B cell (primary cell): ENCODE data around the gene PCYOX1L. TPM values are rescaled to one million over a fixed set of nuclear protein-coding genes. Genes with fewer than 3 reads are reported as not detected.

Experiments used
- ATAC-seq: fragments of 200-7000 bp; cut with Tn5 transposase; one replicate; pipeline ENCODE4 v1.10.0; 2021; ENCODE audit warnings: low read depth, mild to moderate bottlenecking, moderate number of reproducible peaks, moderate library complexity
- CTCF ChIA-PET: fragments of 350-600 bp; sonication (Branson Sonifier 250); formaldehyde crosslinking; loops from one replicate; lab custom pipeline; 2021; ENCODE audit warnings: antibody characterized with exemption, inconsistent platforms; lab: Charles Lee
- POLR2A ChIA-PET: fragments of 350-600 bp; sonication (Branson Sonifier 250); formaldehyde crosslinking; loops from one replicate; lab custom pipeline; 2021; ENCODE audit warnings: antibody characterized with exemption; lab: Charles Lee
- DNase-seq: peaks from one replicate; pipeline ENCODE4 v3.0.0; 2013
- H2AFZ ChIP-seq: 2 replicates; pipeline ENCODE4 v1.6.1; 2012; ENCODE audit warnings: mild to moderate bottlenecking, low read depth, low read length; ENCODE audit not compliant: insufficient read depth, poor library complexity, severe bottlenecking
- H3K27ac ChIP-seq, 2 donors: 1 replicate in 1 of 2; 2 replicates in 1 of 2; pipeline ENCODE4 v1.5.1; 2012 to 2013; ENCODE audit warnings: low read length in 2 of 2, mild to moderate bottlenecking in 2 of 2, moderate library complexity in 1 of 2
- H3K27me3 ChIP-seq, 4 experiments: fragments of 200-600 bp in 1 of 4; sonication (generic) in 1 of 4; replicated peaks in 1 of 4; 1 replicate in 2 of 4; 2 replicates in 2 of 4; pipeline versions ENCODE4 v1.6.1 to v1.7.0; 2013 to 2016; ENCODE audit warnings: low read length in 3 of 4, mild to moderate bottlenecking in 2 of 4, mixed read lengths in 1 of 4, moderate library complexity in 1 of 4; ENCODE audit not compliant: insufficient read depth in 4 of 4, control insufficient read depth in 3 of 4; ENCODE audit errors: control extremely low read depth in 1 of 4
- H3K36me3 ChIP-seq, 2 experiments: replicated peaks in 1 of 2; 1 replicate in 1 of 2; 2 replicates in 1 of 2; pipeline versions ENCODE4 v1.6.1 to v1.7.1; 2013; ENCODE audit warnings: low read length in 1 of 2; ENCODE audit not compliant: insufficient read depth in 2 of 2, control insufficient read depth in 1 of 2; ENCODE audit errors: control extremely low read depth in 1 of 2, extremely low read depth in 1 of 2
- H3K4me1 ChIP-seq, 2 donors: fragments of 200-600 bp in 1 of 2; sonication (generic) in 1 of 2; 1 replicate in 1 of 2; 2 replicates in 1 of 2; pipeline versions ENCODE4 v1.5.1 to v1.6.1; 2013 to 2017; ENCODE audit warnings: low read length in 2 of 2; ENCODE audit not compliant: control insufficient read depth in 2 of 2, insufficient read depth in 2 of 2
- H3K4me2 ChIP-seq: replicated peaks from 2 replicates; pipeline ENCODE3; 2012; ENCODE audit warnings: mild to moderate bottlenecking, low read depth, low read length; ENCODE audit not compliant: poor library complexity, severe bottlenecking
- H3K4me3 ChIP-seq, 5 experiments: fragments of 200-600 bp in 1 of 5; sonication (generic) in 1 of 5; 1 replicate in 3 of 5; 2 replicates in 2 of 5; pipeline versions ENCODE4 v1.5.1 to v1.7.0; 2011 to 2016; ENCODE audit warnings: low read length in 4 of 5, mild to moderate bottlenecking in 4 of 5, low read depth in 2 of 5, control low read depth in 1 of 5, moderate library complexity in 1 of 5; ENCODE audit not compliant: insufficient read depth in 1 of 5; ENCODE audit errors: control extremely low read depth in 1 of 5, extremely low read depth in 1 of 5
- H3K79me2 ChIP-seq: fragments of 200-600 bp; sonication (generic); one replicate; pipeline ENCODE4 v1.6.0; 2016; ENCODE audit warnings: low read length; ENCODE audit not compliant: control insufficient read depth, insufficient read depth
- H3K9ac ChIP-seq: fragments of 200-600 bp; sonication (generic); 2 replicates; pipeline ENCODE4 v1.6.1; 2017; ENCODE audit warnings: mild to moderate bottlenecking, low read length, moderate library complexity
- H3K9me3 ChIP-seq, 3 donors: one replicate each; pipeline versions ENCODE4 v1.6.1 to v1.7.1; 2013; ENCODE audit warnings: low read length in 2 of 3; ENCODE audit not compliant: control insufficient read depth in 2 of 3, insufficient read depth in 1 of 3; ENCODE audit errors: control extremely low read depth in 1 of 3
- H4K20me1 ChIP-seq: 2 replicates; pipeline ENCODE4 v1.6.0; 2012; ENCODE audit warnings: mild to moderate bottlenecking, low read length; ENCODE audit not compliant: insufficient read depth, control insufficient read depth, poor library complexity, severe bottlenecking
- H3K27ac Mint-ChIP-seq: one replicate; pipeline ENCODE4 v1.8.0; 2021; ENCODE audit warnings: mixed read lengths
- H3K27me3 Mint-ChIP-seq: one replicate; pipeline ENCODE4 v1.8.0; 2021; ENCODE audit warnings: mixed read lengths
- H3K4me1 Mint-ChIP-seq: one replicate; pipeline ENCODE4 v1.8.0; 2021; ENCODE audit warnings: mixed read lengths
- H3K4me3 Mint-ChIP-seq: one replicate; pipeline ENCODE4 v1.8.0; 2021; ENCODE audit warnings: mixed read lengths
- H3K9me3 Mint-ChIP-seq: one replicate; pipeline ENCODE4 v1.8.0; 2022; ENCODE audit warnings: mixed read lengths; ENCODE audit not compliant: insufficient read depth
- CTCF ChIP-seq: fragments of 200-600 bp; IDR thresholded peaks from one replicate; pipeline ENCODE4 v1.8.0; 2022; ENCODE audit warnings: antibody characterized with exemption, mild to moderate bottlenecking
- EZH2 ChIP-seq: IDR thresholded peaks from 2 replicates; pipeline ENCODE4 v1.6.1; 2012; ENCODE audit warnings: borderline replicate concordance, low read depth, mild to moderate bottlenecking, moderate library complexity, low read length; ENCODE audit not compliant: insufficient read depth, poor library complexity, severe bottlenecking
- WGBS: methylation state at CpG from one replicate; pipeline ENCODE4 v1.1.5; 2013; ENCODE audit warnings: missing lambda C conversion rate; ENCODE audit not compliant: insufficient coverage; 5-methylcytosine and 5-hydroxymethylcytosine counted together
- intact Hi-C: fragments of 100-400 bp; cut with micrococcal nuclease; formaldehyde crosslinking; loops from one replicate; pipeline ENCODE4 v1.10.0; 2022
- polyA plus RNA-seq: library from polyadenylated mRNA; depleted of rRNA; stranded (reverse); fragments of >200 nt; gene quantifications from 2 replicates; pipeline ENCODE4 v1.2.3, GENCODE V29; 2012
- total RNA-seq, 2 donors: library from RNA; stranded (reverse); fragments of 120-200 nt in 1 of 2; gene quantifications; 1 replicate in 1 of 2; 2 replicates in 1 of 2; pipeline versions ENCODE4 v1.2.3 to v1.2.4, GENCODE V29; 2013 to 2022

The PCYOX1L gene
- total and polyA plus RNA-seq, 2 donors (not counting 1 experiment from before 2014, with no cell fraction given) = 11.7 to 19.4 TPM

- no peak for ATAC-seq
- ChIA-PET CTCF (interaction anchor here (1.1 to 1.4 kb wide), 2 partner anchors 12 to 21 kb away, joined by 3 read pairs; no protein-coding TSS in a partner anchor), POLR2A (no interaction called here)
- no peak overlapping the region for H3K9ac ChIP-seq
- H3K4me1 ChIP-seq = peaks cover 11 to 22% of the 10 kb centered on the region in 2 donors
- no peak overlapping the region for H2AFZ ChIP-seq
- Mint-ChIP-seq H3K9me3 (no peaks in the 10 kb centered on the region), H3K27me3 (no peaks in the 10 kb centered on the region), H3K4me3 (no peak overlapping the region), H3K4me1 (peaks cover 25% of the 10 kb centered on the region), H3K27ac (no peak overlapping the region)
- peaks cover 6 to 61% of the 10 kb centered on the region in 2 experiments for H3K36me3 ChIP-seq
- intact Hi-C loops = loop anchor here (10.0 kb wide), 1 partner anchor 515 kb away; no protein-coding TSS in a partner anchor
- TF ChIP-seq EZH2 = no peak
- no peak for TF ChIP-seq CTCF
- WGBS = 100% methylated on average over 3 of the region's 4 CpGs
- H3K79me2 ChIP-seq = peaks cover 18% of the 10 kb centered on the region
- no peaks in the 10 kb centered on the region for H3K27me3 ChIP-seq
- DNase-seq = no peak
- no peak overlapping the region for H3K4me3 ChIP-seq
- H3K4me2 ChIP-seq = no peak overlapping the region
- peaks cover 17% of the 10 kb centered on the region for H4K20me1 ChIP-seq
- H3K9me3 ChIP-seq = peaks cover 0 to 11% (median 0%) of the 10 kb centered on the region in 3 donors
- no peak overlapping the region for H3K27ac ChIP-seq
Observed at GRCh38 chr5:149349382-149349781, 8.5 kb upstream of the PCYOX1L start.

GRCh38 chr5:149352169-149352568 is 5.7 kb upstream of the PCYOX1L start:
- Histone ChIP-seq H4K20me1 (peaks cover 14% of the 10 kb centered on the region), H3K4me3 (no peak overlapping the region), H3K4me1 (peaks cover 2 to 4% of the 10 kb centered on the region in 2 donors), H3K36me3 (peaks cover 6 to 63% of the 10 kb centered on the region in 2 experiments), H3K27ac (no peak overlapping the region), H3K9me3 (no peaks in the 10 kb centered on the region), H2AFZ (no peak overlapping the region), H3K4me2 (no peak overlapping the region), H3K9ac (no peak overlapping the region), H3K27me3 (no peaks in the 10 kb centered on the region), H3K79me2 (peaks cover 30% of the 10 kb centered on the region)
- WGBS = 100% methylated on average over 1 of the region's 4 CpGs
- ChIA-PET POLR2A (interaction anchor here (0.7 kb wide), 1 partner anchor 28 kb away, joined by 4 read pairs; no protein-coding TSS in a partner anchor), CTCF (interaction anchor here (0.6 to 1.2 kb wide), 2 partner anchors 16 to 863 kb away, joined by 3 read pairs; no protein-coding TSS in a partner anchor)
- DNase-seq (no peak), ATAC-seq (no peak)
- Mint-ChIP-seq H3K4me3 (no peak overlapping the region), H3K9me3 (no peaks in the 10 kb centered on the region), H3K27me3 (no peaks in the 10 kb centered on the region), H3K4me1 (peaks cover 5% of the 10 kb centered on the region), H3K27ac (no peak overlapping the region)
- TF ChIP-seq EZH2 (no peak), CTCF (no peak)
- intact Hi-C loops = loop anchor here (10.0 kb wide), 2 partner anchors 547 to 643 kb away; no protein-coding TSS in a partner anchor
